Measurements from ENCODE around the gene FYCO1. TPM values are rescaled to one million over a fixed set of nuclear protein-coding genes. Genes with fewer than 3 reads are reported as not detected.

Gene FYCO1
- polyA plus RNA-seq, 4 donors = 16.9 to 21.0 (median 19.1) TPM

DNA sequence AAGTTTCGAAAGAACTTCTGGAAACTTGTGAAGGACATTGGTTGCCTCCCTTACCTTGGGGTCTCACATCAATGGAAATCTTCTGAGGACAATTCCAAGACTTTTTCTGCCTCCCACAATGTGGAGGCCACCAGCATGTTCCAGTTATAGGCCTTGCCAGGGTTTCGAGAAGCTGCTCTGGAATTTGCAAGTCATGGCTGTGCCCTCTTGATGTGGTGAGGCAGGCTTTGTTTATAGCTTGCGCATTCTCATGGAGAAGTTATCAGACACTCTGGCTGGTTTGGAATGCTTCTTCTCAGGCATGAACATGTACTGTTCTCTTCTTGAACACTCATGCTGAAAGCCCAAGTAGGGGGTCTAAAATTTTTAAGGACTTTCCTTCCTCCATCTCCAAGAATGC, 48.3 kb downstream of the FYCO1 start:
- DNase-seq (ENCODE audit: low read depth in 4 of 4, low spot score in 3 of 4) = no peak

DNA sequence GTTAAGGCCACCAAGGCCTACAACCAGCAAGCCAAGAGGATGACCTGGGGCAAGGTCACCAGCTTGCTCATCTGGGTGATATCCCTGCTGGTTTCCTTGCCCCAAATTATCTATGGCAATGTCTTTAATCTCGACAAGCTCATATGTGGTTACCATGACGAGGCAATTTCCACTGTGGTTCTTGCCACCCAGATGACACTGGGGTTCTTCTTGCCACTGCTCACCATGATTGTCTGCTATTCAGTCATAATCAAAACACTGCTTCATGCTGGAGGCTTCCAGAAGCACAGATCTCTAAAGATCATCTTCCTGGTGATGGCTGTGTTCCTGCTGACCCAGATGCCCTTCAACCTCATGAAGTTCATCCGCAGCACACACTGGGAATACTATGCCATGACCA, 48.7 kb downstream of the FYCO1 start:
- no peak for DNase-seq (ENCODE audit: low read depth in 4 of 4, low spot score in 3 of 4)

- no peak for DNase-seq (ENCODE audit: low read depth in 4 of 4, low spot score in 3 of 4)
Observed at GRCh38 chr3:45946307-45946706, 49.3 kb downstream of the FYCO1 start.

DNA sequence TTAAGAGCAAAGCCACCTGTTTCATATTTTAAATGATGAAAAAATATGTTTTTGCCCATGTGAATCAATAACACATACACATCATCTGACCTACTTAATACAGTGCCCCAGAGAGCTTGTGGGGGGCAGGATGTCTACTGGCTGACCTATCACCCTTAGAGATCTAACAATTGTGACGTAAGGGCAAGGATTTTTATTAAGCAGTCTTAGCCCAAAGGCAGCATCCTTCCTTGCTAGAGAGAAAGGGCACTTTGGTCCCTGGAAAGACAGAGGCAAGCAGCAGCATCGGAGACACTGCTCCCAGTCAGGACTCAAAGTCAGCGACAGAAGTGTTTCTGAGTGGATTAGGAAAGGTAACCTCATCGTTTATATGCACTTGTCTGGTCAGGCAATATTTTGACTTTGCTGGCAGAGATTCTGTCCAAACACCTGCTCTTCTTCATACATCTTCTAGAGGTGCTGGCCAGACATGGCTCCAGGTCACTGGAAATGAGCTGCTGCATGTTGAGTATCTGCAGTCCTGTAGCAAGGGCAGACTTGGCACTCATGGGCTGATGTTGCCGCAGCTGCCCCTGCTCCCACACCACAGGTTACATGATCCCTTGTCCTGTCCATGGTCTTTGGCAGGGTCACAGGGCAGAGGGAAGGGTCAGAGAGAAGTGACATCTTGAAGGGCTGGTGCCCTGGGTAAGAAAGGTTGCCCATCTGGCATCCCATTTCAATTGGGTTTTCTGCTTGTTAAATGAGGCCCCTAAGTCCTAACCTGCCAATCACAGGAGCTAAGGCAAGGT, 50.6 kb downstream of the FYCO1 start:
- DNase-seq (ENCODE audit: low read depth in 4 of 4, low spot score in 3 of 4) = no peak

- DNase-seq (ENCODE audit: low read depth in 4 of 4, low spot score in 3 of 4) = no peak
Observed at GRCh38 chr3:45943207-45943846, 52.3 kb downstream of the FYCO1 start, which contains the start of gene CXCR6. CXCR6 (plus strand) TSS chr3:45943464; CDS start chr3:45946482, 3,018 bp downstream.

DNA sequence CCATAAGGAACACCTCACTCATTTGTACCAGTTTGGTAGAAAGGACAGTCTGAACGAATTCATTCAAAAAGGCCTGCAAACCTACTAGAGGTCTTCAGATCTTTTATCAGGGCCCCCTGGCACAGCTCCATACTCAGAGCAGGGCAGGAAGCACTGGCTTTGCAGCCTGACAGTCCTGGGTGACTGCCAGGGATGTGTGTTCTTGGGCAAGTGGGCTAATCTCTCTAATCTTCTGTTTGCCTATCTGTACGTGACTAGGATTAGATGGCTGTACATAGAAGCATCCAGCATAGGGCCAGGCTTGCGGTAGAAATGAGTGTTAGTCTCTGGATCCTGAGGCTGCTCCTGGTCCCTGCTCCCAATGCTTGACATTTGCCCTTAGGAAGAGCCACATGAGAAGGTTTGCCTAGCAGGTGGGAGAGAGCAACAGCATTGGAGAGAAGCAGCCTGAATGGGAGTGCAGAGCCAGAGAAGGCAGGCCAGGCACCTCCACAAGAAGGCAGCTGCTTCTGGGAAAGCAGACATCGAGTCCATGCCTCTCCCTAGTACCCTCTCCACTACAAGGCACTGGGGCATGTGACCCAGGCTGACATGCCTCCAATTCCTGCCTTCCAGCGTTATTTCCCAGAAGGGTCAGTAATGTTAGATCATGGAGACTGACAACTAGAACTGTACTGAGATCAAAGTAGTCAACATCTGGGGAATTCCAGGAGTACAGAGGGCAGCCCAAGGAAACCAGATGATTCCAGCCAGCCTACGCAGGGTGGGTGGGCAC, 53.4 kb downstream of the FYCO1 start:
- DNase-seq (ENCODE audit: low read depth in 4 of 4, low spot score in 3 of 4) = no peak

GRCh38 chr3:45940781-45941365, 54.8 kb downstream of the FYCO1 start:
- DNase-seq (ENCODE audit: low read depth in 4 of 4, low spot score in 3 of 4) = no peak

DNA sequence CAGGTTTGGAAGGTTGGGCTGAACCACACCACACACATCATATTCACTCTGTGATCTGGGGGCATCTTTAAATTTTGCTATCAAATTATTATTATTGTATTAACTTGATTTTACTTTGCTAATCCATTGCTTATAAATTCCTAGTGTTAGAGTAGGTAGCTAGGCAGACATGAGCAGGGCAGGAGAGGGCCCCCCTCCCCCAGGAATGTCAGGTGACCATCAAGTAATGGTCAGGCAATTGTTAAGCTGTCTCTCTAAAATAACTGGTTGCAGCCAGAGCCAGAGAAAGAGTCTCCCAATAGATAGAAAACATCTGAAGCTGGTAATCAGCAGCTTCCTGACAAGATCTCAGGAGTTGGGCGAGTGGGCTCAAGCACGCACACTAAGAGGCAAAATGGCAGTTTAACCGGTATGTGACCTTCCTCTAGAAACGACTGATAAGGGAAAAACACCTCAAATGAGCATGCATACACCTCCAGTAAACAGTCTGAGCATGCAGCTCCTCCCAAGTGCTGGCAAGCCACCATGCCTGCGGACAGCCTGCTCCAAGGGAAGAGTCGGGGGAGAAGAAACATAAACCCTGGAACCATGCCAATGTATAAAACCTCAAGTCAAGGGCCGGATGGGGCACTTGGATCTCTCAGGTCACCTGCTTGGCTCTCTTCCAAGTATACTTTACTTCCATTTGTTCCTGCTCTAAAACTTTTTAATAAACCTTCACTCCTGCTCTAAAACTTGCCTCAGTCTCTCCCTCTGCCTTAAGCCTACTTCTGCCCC, 55.4 kb downstream of the FYCO1 start:
- no peak for DNase-seq (ENCODE audit: low read depth in 4 of 4, low spot score in 3 of 4)

GRCh38 chr3:45939341-45939771, 56.3 kb downstream of the FYCO1 start:
- DNase-seq (ENCODE audit: low read depth in 4 of 4, low spot score in 3 of 4) = no peak

- peak; percentile 72 to 79 (median 76) for DNase-seq (ENCODE audit: low read depth in 4 of 4, low spot score in 3 of 4)
Observed at GRCh38 chr3:45938864-45939263, 56.8 kb downstream of the FYCO1 start.

- DNase-seq (ENCODE audit: low read depth in 4 of 4, low spot score in 3 of 4) = no peak
Observed at GRCh38 chr3:45938043-45938435, 57.6 kb downstream of the FYCO1 start.

- DNase-seq (ENCODE audit: low read depth in 4 of 4, low spot score in 3 of 4) = no peak
Observed at GRCh38 chr3:45937206-45938042, 58.2 kb downstream of the FYCO1 start.

- DNase-seq (ENCODE audit: low read depth in 4 of 4, low spot score in 3 of 4) = no peak
Observed at GRCh38 chr3:45936261-45936660, 59.4 kb downstream of the FYCO1 start.

DNA sequence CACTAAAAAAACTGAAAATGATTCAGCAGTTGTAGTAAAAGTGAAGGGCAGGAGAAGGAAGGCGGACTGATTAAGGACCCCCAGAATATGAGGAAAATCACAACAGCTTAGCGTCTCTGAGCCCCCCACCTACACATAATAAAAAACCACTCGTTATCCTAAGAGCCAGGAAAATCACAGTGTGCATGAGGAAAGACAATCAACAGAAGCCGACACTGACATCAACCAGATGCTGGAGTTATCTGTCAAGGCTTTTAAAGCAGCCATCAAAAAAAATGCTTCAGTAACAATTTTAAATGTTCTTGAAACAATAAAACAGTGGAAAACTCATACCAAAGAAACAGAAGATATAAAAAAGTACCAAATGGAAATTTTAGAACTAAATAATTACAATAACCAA, 62.0 kb downstream of the FYCO1 start:
- DNase-seq (ENCODE audit: low read depth in 4 of 4, low spot score in 3 of 4) = no peak

- no peak for DNase-seq (ENCODE audit: low read depth in 4 of 4, low spot score in 3 of 4)
Observed at GRCh38 chr3:45932112-45932511, 63.5 kb downstream of the FYCO1 start.

DNA sequence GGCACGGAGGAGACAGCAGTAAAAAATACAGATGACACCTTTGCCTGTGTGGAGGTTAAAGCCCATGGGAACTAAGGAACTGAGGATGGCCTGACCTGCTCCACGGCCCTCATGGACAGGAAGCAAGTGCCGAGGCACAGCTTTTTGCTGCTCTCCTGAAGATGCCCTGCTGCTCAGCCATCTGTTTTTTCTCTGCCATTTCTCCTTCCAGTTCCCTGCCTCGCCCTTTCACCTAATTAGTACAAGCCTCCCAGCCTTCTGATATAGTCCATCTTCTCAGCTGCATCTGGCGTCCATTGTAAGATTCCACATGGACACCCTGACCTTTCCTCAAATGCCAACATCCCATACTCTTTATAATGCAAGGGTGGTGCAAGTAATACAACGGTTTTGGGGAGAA, 64.1 kb downstream of the FYCO1 start:
- DNase-seq (ENCODE audit: low read depth in 4 of 4, low spot score in 3 of 4) = no peak

DNA sequence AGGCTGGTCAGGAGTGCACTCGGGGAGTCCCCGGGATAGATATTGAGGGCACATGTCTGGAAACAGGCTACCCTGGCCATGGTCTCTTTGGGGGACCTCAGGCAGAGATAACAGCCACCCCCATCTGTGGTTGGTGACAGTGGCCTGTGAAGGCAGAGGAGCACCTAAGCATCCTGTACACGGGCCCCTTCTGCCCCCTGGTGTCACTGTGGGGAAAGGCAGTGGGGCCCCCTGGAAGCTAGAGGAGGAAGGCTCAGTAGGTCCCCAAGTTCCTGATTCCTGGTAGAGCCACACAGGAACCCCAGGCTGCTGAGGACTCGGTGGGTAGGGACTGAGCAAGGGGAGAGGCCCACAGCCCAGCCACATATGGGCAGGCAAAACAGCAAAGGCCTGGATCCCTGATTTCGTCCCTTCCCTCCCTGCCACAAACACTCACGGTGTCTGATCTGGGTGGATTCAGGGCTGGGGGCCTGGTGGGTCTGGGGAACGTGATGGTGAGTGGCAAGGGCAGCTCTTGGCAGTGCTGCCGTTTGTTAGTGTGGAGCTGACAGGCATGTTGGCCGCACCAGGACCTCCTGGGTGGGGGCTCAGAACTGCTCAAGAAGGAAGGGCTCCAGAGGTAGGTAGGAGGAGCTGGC, 66.5 kb downstream of the FYCO1 start:
- no peak for DNase-seq (ENCODE audit: low read depth in 4 of 4, low spot score in 3 of 4)

- no peak for DNase-seq (ENCODE audit: low read depth in 4 of 4, low spot score in 3 of 4)
Observed at GRCh38 chr3:45927881-45928280, 67.7 kb downstream of the FYCO1 start.

DNA sequence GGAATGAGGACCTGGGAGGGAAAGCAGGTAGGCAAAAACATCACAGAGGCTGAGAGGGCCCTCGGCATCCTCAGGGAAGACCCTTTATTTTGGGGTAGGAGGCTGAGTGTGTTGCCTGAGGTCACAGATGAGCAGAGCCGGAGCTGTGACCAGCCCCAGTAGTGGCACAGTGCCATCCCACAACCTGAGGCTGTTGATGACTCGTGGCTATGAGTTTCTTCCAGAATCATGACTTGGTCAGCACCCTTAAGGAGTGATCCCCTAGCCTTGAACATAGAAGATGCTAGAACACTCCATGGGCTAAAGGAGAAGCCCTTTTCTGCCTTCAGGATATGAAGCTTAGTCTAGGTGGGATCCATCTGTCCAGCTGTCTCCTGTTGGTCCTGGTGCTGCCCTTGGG, 71.9 kb downstream of the FYCO1 start:
- no peak for DNase-seq (ENCODE audit: low read depth in 4 of 4, low spot score in 3 of 4)
